RWPE1 (cell line): ENCODE results near the gene SLC22A13.

Experiments used
- CTCF ChIA-PET: fragments of 350-600 bp; sonication (Branson Sonifier 250); formaldehyde crosslinking; extraction: SDS; loops from one replicate; lab custom pipeline; 2021; lab: Yijun Ruan, JAX
- POLR2A ChIA-PET: fragments of 400-600 bp; formaldehyde crosslinking; extraction: SDS; loops from one replicate; lab custom pipeline; 2020; ENCODE audit warnings: antibody characterized with exemption; ENCODE audit not compliant: low non-redundant PET; lab: Yijun Ruan, JAX
- DNase-seq: peaks from one replicate; pipeline ENCODE4 v3.0.0; 2012; ENCODE audit warnings: low spot score
- H3K27ac ChIP-seq: fragments of 450-650 bp; 2 replicates; pipeline ENCODE4 v1.5.1; 2017
- CTCF ChIP-seq: fragments of 450-650 bp; conservative IDR thresholded peaks from 2 replicates; pipeline ENCODE4 v1.5.1; 2017; ENCODE audit warnings: low read depth, mild to moderate bottlenecking

The SLC22A13 gene

GRCh38 chr3:38255627-38256026, 10.0 kb upstream of the SLC22A13 start:
- no peak overlapping the region for H3K27ac ChIP-seq
- CTCF ChIA-PET, result no interaction called here
- POLR2A ChIA-PET, result no interaction called here
- no peak for TF ChIP-seq CTCF
- no peak for DNase-seq

- ChIA-PET CTCF (no interaction called here), POLR2A (no interaction called here)
- no peak for TF ChIP-seq CTCF
- DNase-seq, result no peak
- H3K27ac ChIP-seq, result no peak overlapping the region
Measured at GRCh38 chr3:38257583-38257982, 8.0 kb upstream of the SLC22A13 start.

DNA sequence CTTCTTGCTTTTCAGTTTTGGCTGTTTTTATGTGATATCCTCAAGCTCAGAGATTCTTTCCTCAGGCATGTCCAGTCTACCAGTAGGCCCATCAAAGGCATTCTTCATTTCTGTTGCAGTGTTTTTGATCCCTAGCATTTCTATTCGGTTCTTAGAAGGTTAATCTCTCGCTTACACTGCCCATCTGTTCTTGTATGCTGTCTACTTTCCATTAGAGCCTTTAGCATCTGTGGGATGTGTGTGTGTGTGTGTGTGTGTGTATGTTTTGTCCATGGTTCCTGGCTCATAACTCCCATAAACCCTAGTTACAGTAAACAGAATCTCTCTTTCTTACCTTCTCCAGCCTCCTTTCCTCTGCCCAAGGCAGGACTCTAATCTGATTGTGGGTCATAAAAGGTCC, 5.1 kb upstream of the SLC22A13 start:
- ChIA-PET CTCF (no interaction called here), POLR2A (no interaction called here)
- no peak for TF ChIP-seq CTCF
- no peak overlapping the region for H3K27ac ChIP-seq
- no peak for DNase-seq

- ChIA-PET CTCF (no interaction called here), POLR2A (no interaction called here)
- no peak overlapping the region; the same call in 1 of the 2 replicates for H3K27ac ChIP-seq
- TF ChIP-seq CTCF, result no peak
- DNase-seq, result no peak
Measured at GRCh38 chr3:38264353-38264771, 1.2 kb upstream of the SLC22A13 start.

DNA sequence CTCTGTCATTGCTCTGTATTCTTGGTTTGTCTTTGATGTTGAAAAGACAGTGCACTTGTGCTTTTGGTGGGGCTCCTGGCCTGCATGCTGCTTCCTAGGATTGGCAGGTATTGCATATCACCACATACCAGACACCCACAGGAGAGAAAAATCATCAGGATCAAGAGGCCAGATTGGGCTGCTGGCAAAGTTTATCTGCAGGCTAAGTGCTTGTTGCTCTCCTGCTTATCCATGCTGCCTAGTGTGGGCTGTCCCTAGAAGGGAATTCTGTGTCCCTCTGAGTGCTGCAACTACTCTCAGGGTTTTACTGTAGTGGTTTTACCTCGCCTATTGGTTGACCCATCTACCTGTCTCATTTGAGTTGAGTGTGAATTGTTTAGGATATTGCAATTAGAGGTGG, 833 bp upstream of the SLC22A13 start:
- no peak for DNase-seq
- no peak overlapping the region for H3K27ac ChIP-seq
- no peak for TF ChIP-seq CTCF
- ChIA-PET POLR2A (no interaction called here), CTCF (no interaction called here)

DNA sequence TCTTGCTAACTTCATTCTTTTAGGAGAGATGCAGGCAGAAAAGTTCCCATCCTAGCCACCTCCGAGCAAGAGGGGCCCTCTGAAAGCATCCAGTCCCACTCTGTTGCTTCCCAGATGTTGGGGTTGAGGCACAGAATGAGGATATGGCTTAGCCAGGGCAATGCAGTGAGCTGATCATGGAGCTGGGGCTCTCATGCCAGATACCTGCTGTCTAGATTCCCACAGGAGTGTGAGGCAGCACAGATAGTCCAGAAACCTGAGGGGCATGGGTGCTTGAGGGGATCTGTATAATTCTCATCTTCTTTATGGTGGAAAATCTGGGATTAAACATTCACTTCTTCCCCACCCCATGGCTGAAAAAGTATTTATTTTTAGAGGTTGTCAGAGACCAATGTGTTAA, 1.2 kb downstream of the SLC22A13 start:
- POLR2A ChIA-PET, result no interaction called here
- TF ChIP-seq CTCF, result no peak
- DNase-seq, result no peak

DNA sequence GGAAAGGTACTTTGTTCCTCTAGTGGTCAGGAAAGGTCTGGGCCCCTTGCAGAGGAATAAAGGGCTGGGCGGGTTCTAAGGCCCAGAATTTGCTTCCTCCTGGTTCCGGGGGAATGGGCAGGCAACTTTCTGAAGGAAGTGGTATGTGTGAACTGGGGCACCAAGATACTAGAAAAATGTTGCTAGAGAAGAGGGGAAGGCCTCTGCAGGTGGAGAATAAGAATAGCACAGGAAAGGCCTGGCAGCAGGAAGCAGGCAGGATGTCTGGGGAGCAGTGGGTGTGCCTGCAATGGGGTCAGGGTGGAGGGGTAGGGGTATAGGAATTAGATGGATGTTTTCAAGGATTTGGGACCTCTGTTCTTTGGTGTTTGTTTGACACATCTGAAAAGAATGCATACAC, 2.0 kb downstream of the SLC22A13 start:
- no peak overlapping the region for H3K27ac ChIP-seq
- TF ChIP-seq CTCF, result no peak
- CTCF ChIA-PET, result no interaction called here
- no peak for DNase-seq
- POLR2A ChIA-PET, result no interaction called here

More for the DNA sequence above, 1.2 kb downstream of the SLC22A13 start:
- CTCF ChIA-PET, result no interaction called here
- no peak overlapping the region for H3K27ac ChIP-seq
